Measurements from ENCODE around the gene MIB2.

DNA sequence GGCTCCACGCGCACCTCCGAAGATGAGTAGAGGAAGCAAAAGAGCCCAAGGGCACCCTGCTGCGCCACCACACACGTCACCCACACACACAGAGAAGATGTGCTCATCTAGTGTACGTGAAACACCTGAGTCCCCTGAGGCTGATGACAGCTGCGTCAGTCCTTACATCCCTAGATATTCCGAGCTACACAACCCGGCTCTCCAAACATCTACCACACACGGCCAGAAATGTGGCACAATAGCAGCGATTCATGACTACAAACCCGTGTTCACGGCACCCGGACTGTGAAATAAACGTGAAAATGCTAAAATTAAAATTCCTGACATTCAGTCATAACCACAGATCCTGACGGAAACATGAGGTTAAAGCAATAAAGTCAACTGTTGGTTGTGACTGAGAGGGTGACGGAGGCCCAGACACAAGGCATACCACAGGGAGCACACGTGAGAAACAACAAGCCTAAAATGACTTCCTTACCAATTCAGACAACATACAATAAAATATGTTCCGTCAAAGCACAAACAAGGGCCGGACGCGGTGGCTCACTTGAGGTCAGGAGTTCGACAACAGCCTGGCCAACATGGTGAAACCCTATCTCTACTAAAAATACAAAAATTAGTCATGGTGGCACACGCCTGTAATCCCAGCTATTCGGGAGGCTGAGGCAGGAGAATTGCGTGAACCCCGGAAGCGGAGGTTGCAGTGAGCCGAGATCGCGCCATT is 48.0 kb upstream of the MIB2 start:
- TF ChIP-seq, protein P1, sequence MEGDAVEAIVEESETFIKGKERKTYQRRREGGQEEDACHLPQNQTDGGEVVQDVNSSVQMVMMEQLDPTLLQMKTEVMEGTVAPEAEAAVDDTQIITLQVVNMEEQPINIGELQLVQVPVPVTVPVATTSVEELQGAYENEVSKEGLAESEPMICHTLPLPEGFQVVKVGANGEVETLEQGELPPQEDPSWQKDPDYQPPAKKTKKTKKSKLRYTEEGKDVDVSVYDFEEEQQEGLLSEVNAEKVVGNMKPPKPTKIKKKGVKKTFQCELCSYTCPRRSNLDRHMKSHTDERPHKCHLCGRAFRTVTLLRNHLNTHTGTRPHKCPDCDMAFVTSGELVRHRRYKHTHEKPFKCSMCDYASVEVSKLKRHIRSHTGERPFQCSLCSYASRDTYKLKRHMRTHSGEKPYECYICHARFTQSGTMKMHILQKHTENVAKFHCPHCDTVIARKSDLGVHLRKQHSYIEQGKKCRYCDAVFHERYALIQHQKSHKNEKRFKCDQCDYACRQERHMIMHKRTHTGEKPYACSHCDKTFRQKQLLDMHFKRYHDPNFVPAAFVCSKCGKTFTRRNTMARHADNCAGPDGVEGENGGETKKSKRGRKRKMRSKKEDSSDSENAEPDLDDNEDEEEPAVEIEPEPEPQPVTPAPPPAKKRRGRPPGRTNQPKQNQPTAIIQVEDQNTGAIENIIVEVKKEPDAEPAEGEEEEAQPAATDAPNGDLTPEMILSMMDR (conservative IDR thresholded peaks at IDR 0.05; ENCODE audit: low read length) = no peak
- TF ChIP-seq EZH2phosphoT487 (IDR thresholded peaks at IDR 0.05; ENCODE audit: borderline replicate concordance) = no peak

Data from Loucy (cell line).